ENCODE measurements around the gene HIVEP2.

The HIVEP2 gene

DNA sequence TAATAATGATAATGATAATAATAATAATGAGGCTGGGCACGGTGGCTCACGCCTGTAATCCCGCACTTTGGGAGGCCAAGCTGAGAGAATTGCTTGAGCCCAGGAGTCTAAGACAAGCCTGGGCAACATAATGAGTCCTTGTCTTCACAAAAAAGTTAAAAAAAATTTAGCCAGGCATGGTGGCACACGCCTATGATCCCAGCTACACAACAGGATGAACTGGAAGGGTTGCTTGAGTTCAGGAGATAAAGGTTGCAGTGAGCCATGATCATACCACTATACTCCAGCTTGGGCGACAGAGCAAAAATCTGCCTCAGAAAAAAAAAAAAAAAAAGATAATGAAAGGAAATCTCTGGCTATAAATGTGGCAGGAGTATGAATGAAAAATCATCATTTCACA is 213.4 kb downstream of the HIVEP2 start:
- no peaks in the 10 kb centered on the region for H3K4me1 ChIP-seq
- intact Hi-C loops (cut with DNase I; ENCODE audit: low total_unique reads) = no loop called here
- H3K27me3 ChIP-seq = peaks cover 0 to 5% of the 10 kb centered on the region in 2 donors
- H3K27ac ChIP-seq = no peak overlapping the region
- no peaks in the 10 kb centered on the region for H3K36me3 ChIP-seq
- H3K9me3 ChIP-seq = no peaks in the 10 kb centered on the region
- TF ChIP-seq, protein P1, sequence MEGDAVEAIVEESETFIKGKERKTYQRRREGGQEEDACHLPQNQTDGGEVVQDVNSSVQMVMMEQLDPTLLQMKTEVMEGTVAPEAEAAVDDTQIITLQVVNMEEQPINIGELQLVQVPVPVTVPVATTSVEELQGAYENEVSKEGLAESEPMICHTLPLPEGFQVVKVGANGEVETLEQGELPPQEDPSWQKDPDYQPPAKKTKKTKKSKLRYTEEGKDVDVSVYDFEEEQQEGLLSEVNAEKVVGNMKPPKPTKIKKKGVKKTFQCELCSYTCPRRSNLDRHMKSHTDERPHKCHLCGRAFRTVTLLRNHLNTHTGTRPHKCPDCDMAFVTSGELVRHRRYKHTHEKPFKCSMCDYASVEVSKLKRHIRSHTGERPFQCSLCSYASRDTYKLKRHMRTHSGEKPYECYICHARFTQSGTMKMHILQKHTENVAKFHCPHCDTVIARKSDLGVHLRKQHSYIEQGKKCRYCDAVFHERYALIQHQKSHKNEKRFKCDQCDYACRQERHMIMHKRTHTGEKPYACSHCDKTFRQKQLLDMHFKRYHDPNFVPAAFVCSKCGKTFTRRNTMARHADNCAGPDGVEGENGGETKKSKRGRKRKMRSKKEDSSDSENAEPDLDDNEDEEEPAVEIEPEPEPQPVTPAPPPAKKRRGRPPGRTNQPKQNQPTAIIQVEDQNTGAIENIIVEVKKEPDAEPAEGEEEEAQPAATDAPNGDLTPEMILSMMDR (IDR thresholded peaks at IDR 0.05) = no peak
- H3K4me3 ChIP-seq = no peak overlapping the region
- DNase-seq = no peak

DNA sequence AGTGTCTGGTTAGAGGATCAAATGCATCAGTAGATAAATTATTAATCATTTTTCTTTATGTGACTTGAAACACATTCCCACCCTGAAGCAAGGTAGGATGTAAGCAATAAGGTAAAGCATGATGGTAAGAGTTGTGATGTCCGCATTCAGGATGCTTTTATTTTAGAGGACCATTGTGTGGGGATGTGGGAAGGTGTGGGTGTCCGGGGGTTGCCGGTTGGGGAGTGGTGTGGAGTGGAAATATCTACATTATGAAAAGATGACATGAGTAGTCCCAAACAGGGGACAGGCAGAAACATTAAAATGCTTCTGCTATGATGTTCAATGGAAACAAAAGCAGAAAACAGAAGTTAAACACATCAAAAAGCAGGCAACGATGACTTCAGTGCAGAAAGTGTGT is 215.4 kb downstream of the HIVEP2 start:
- H3K9me3 ChIP-seq = no peaks in the 10 kb centered on the region
- no peaks in the 10 kb centered on the region for H3K36me3 ChIP-seq
- no peak overlapping the region for H3K4me3 ChIP-seq
- intact Hi-C loops (cut with DNase I; ENCODE audit: low total_unique reads) = no loop called here
- no peaks in the 10 kb centered on the region for H3K4me1 ChIP-seq
- no peak for DNase-seq
- peaks cover 0 to 5% of the 10 kb centered on the region in 2 donors for H3K27me3 ChIP-seq
- H3K27ac ChIP-seq = no peak overlapping the region
- TF ChIP-seq, protein P1 (IDR thresholded peaks at IDR 0.05) = no peak

DNA sequence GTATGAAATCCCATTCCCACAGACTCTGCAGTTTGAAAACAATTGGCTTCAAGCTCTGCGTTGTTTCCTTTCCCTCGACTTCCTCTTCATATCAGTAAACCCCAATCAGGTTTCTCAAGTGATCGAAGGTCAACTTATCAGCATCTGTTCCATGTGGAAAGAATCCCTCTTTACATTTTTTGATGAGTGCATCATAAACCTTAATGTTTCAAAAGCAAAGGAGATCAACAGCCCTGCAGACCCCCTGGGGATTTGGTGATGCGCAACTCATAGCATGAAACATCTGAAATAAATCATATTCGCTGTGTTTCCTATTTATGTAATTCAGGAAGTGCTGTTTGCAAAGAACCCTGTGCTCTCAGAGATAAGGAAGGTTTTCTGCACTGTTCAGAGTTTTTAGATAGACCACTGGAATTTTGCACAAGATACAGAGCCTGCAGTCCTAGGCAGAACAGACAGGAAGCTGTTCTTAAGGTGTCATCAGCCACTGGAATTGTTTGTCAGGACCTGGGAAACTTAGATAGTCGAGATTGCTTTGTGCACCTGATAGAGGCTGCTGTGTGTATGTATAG is 216.0 kb downstream of the HIVEP2 start:
- Histone ChIP-seq H3K36me3 (no peaks in the 10 kb centered on the region), H3K27ac (no peak overlapping the region), H3K9me3 (no peaks in the 10 kb centered on the region), H3K27me3 (peaks cover 0 to 5% of the 10 kb centered on the region in 2 donors), H3K4me3 (no peak overlapping the region), H3K4me1 (no peaks in the 10 kb centered on the region)
- intact Hi-C loops (cut with DNase I; ENCODE audit: low total_unique reads) = no loop called here
- DNase-seq = no peak
- TF ChIP-seq, protein P1 (IDR thresholded peaks at IDR 0.05) = no peak

DNA sequence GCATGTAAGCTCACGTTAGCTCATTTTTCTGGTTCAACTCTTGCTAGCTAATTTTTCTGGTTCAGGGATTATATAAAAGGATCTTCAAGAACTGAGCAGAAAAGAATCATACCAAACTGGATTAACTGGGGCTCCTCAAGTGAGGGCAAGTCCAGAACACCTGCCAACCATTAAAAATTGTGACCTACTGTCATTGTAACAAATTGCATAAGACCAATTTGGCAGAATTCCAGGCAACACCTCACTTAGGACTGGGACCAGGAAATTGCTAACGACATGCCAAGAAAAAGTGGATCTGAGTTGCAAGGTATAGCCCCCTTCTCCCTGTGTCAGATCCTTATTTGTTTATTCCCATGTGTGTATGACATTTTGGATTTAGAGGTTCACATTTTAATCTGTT is 216.6 kb downstream of the HIVEP2 start:
- intact Hi-C loops (cut with DNase I; ENCODE audit: low total_unique reads) = no loop called here
- TF ChIP-seq, protein P1 (IDR thresholded peaks at IDR 0.05) = no peak
- no peak overlapping the region for H3K27ac ChIP-seq
- no peak for DNase-seq
- H3K27me3 ChIP-seq = peaks cover 0 to 5% of the 10 kb centered on the region in 2 donors
- no peaks in the 10 kb centered on the region for H3K4me1 ChIP-seq
- H3K9me3 ChIP-seq = no peaks in the 10 kb centered on the region
- H3K4me3 ChIP-seq = no peak overlapping the region
- H3K36me3 ChIP-seq = no peaks in the 10 kb centered on the region

DNA sequence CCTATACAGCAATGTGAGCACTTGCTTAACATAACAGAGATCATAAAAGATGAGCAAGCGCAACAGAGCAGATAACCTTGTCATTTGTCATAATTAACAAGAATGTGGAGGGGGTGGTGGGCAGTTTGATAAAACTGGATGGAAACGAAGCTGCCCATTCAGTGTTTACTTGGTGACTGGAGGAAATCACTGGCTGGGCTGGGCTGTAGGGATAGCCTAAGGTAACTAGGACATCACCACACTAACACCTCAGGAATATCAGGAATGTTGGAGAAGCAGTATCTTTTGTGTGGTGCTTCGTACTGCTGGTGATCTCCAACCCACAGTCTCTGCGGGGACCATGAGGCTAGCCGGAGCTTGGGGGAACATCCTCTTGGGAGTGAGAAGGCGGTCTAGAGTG is 218.4 kb downstream of the HIVEP2 start:
- H3K4me3 ChIP-seq = no peak overlapping the region
- DNase-seq = no peak
- H3K27ac ChIP-seq = no peak overlapping the region
- H3K36me3 ChIP-seq = no peaks in the 10 kb centered on the region
- intact Hi-C loops (cut with DNase I; ENCODE audit: low total_unique reads) = no loop called here
- H3K4me1 ChIP-seq = no peaks in the 10 kb centered on the region
- peaks cover 0 to 5% of the 10 kb centered on the region in 2 donors for H3K27me3 ChIP-seq
- TF ChIP-seq, protein P1 (IDR thresholded peaks at IDR 0.05) = no peak
- H3K9me3 ChIP-seq = no peaks in the 10 kb centered on the region

All from tibial artery (tissue), 4 donors.